Skeletal muscle tissue (tissue), 4 donors: ENCODE results near the gene STT3B. TPM values are rescaled to one million over a fixed set of nuclear protein-coding genes. Genes with fewer than 3 reads are reported as not detected.

ENCODE experiments used
- H3K27ac ChIP-seq: one replicate; pipeline ENCODE4 v1.7.0; 2013; ENCODE audit warnings: mild to moderate bottlenecking, low read depth, low read length, inconsistent platforms
- H3K27me3 ChIP-seq, 3 donors: one replicate each; pipeline ENCODE4 v1.7.0; 2013; ENCODE audit warnings: low read length in 3 of 3; ENCODE audit not compliant: control insufficient read depth in 3 of 3, insufficient read depth in 3 of 3
- H3K36me3 ChIP-seq, 3 donors: one replicate each; pipeline ENCODE4 v1.7.0; 2013; ENCODE audit warnings: low read length in 3 of 3; ENCODE audit not compliant: control insufficient read depth in 3 of 3, insufficient read depth in 3 of 3
- H3K4me1 ChIP-seq, 3 donors: one replicate each; pipeline ENCODE4 v1.7.0; 2013; ENCODE audit warnings: low read length in 3 of 3, mild to moderate bottlenecking in 3 of 3; ENCODE audit not compliant: control insufficient read depth in 3 of 3, insufficient read depth in 3 of 3
- H3K4me3 ChIP-seq, 3 donors: one replicate each; pipeline ENCODE4 v1.7.0; 2013; ENCODE audit warnings: low read length in 3 of 3
- H3K9ac ChIP-seq, 3 donors: one replicate each; pipeline ENCODE4 v1.7.0; 2013; ENCODE audit warnings: low read length in 3 of 3, mild to moderate bottlenecking in 3 of 3, moderate library complexity in 2 of 3, low read depth in 1 of 3
- H3K9me3 ChIP-seq, 3 donors: one replicate each; pipeline ENCODE4 v1.7.0; 2013; ENCODE audit warnings: low read length in 3 of 3; ENCODE audit not compliant: control insufficient read depth in 3 of 3
- total RNA-seq: library from RNA; depleted of rRNA; stranded (reverse); fragments of >200 nt; gene quantifications from one replicate; pipeline ENCODE4 v1.2.3, GENCODE V29; 2014
- donor health status: Osteomylitis.

Gene STT3B
- total RNA-seq, 1 donor from 2014 or later, result 148 TPM

DNA sequence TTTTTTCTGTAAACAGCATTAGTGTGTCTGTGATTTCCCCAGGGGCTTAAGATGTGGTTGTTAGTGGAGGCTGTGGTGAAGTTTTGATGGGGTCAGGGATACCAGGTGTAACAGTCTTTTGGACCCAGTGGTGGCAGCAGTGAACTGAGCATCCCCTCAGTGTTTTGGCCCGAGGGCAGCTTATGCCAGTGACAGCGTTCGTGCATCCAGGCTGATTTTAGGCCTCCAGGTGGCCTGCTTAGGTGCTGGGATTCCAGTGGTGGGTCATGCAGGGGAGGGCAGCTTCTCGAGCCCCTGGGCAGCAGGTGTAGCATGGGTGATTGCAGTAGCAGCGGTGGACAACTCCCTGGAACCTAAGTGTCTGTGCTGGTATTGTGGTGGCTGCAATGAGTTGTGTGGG is 29.2 kb downstream of the STT3B start:
- peaks cover 7 to 18% (median 18%) of the 10 kb centered on the region in 3 donors for H3K4me1 ChIP-seq
- H3K9me3 ChIP-seq, result no peaks in the 10 kb centered on the region
- no peak overlapping the region for H3K4me3 ChIP-seq
- H3K27ac ChIP-seq, result no peak overlapping the region
- H3K9ac ChIP-seq, result no peak overlapping the region
- H3K27me3 ChIP-seq, result no peaks in the 10 kb centered on the region
- no peaks in the 10 kb centered on the region for H3K36me3 ChIP-seq

DNA sequence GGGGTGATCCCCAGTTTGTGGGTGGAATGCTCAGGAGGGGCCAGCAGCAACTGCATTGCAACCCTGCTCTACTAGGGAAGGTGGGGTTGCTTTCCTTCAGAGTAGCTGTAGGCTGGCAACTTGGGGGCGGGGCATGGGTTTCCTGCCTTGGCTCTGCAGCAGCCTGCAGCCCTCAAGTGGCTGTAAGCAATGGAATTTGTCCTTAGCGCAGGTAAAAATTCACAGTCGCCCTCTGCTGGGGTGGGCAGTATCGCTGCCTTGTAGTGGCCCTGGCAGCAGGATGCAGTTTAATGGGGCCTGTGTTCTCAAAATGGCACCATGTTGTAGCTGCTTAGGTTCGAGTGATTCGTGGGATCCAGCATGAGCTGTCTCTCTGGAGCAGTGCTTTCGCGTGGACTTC is 29.8 kb downstream of the STT3B start:
- Histone ChIP-seq H3K27me3 (no peaks in the 10 kb centered on the region), H3K4me1 (peaks cover 7 to 21% (median 20%) of the 10 kb centered on the region in 3 donors), H3K4me3 (no peak overlapping the region), H3K9me3 (no peaks in the 10 kb centered on the region), H3K27ac (no peak overlapping the region), H3K9ac (no peak overlapping the region), H3K36me3 (no peaks in the 10 kb centered on the region)

DNA sequence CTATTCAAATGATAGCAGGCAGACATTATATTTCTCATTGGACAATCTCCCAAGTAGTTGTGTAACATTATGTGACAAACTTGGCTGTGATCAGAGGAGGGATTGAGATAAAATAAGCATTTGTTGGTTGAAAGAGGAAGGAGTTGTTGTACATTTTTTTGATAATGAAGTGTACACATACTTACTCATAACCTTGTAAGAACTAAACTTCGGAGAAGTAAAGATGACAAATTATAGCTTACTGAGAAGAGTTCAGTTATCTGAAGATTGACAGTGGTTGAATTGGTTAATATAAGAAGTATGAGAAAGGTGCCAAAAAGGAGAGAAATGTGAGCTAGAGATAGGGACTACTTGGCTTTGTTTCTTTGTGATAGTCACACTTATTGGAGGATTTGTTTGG is 32.6 kb downstream of the STT3B start:
- Histone ChIP-seq H3K9ac (no peak overlapping the region), H3K36me3 (no peaks in the 10 kb centered on the region), H3K9me3 (no peaks in the 10 kb centered on the region), H3K4me3 (no peak overlapping the region), H3K4me1 (peaks cover 7 to 24% (median 21%) of the 10 kb centered on the region in 3 donors), H3K27me3 (no peaks in the 10 kb centered on the region), H3K27ac (no peak overlapping the region)

DNA sequence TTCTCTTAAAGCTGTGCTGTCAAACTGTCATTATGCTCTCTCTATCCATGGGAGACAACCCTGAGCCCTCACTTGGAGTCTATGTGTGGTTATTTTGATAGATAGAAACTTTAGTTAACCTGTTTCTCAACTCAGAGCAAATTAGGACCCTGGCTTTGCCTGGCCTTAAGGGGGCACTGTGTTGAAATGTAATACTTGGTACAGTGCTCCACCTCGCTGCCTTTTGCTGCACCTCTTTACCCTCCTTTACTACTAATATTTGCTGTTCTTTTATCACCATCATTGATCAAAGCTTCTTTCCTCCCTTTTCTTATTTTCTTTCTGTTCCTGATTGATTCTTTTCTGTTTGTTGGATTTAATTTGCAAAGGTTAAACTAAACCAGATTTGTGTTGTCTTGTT is 34.3 kb downstream of the STT3B start:
- Histone ChIP-seq H3K4me3 (no peak overlapping the region), H3K4me1 (peaks cover 10 to 23% (median 20%) of the 10 kb centered on the region in 3 donors), H3K9me3 (no peaks in the 10 kb centered on the region), H3K27ac (no peak overlapping the region), H3K27me3 (no peaks in the 10 kb centered on the region), H3K36me3 (no peaks in the 10 kb centered on the region), H3K9ac (no peak overlapping the region)

DNA sequence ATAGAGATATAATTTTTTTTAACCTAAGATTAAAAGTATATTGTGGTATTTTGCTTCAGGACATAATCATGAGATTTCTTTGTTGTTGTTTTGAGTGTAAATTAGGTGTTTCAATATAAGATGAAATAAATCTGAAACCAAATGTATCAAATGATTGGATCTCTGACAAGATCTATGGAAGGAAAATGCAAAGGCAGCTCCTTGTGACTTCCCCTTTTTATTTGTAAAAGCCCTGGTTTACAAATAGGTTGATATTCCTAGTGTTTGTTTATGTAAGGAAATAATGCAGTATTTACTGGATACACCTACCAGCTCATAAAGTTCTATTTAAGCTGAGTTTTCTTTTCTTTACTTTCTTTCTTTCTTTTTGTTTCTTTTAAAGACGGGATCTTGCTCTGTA is 35.9 kb downstream of the STT3B start:
- Histone ChIP-seq H3K4me3 (no peak overlapping the region), H3K27me3 (no peaks in the 10 kb centered on the region), H3K27ac (no peak overlapping the region), H3K36me3 (no peaks in the 10 kb centered on the region), H3K9me3 (no peaks in the 10 kb centered on the region), H3K4me1 (peaks cover 7 to 21% (median 18%) of the 10 kb centered on the region in 3 donors), H3K9ac (no peak overlapping the region)

DNA sequence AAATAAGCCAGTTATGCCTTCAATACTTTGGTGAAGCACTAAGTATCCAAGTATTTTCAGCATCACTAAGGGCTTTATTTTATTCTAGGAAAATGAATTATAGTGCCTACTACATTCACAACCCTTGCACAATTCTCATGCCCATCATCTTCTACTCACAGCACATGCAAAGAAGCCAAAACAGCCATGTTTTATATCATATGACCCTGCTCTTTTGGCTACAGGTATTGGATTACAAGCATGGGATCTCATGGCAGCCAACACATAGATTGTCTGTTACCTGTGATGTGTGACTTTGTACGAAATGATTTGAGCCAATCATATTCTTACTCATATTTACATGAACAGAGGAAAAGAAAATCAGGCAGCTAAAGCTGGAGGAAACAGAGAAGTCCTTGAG is 38.6 kb downstream of the STT3B start:
- no peaks in the 10 kb centered on the region for H3K27me3 ChIP-seq
- H3K4me1 ChIP-seq, result peaks cover 7 to 18% (median 16%) of the 10 kb centered on the region in 3 donors
- no peak overlapping the region for H3K27ac ChIP-seq
- H3K9me3 ChIP-seq, result no peaks in the 10 kb centered on the region
- H3K9ac ChIP-seq, result no peak overlapping the region
- no peaks in the 10 kb centered on the region for H3K36me3 ChIP-seq
- no peak overlapping the region for H3K4me3 ChIP-seq

DNA sequence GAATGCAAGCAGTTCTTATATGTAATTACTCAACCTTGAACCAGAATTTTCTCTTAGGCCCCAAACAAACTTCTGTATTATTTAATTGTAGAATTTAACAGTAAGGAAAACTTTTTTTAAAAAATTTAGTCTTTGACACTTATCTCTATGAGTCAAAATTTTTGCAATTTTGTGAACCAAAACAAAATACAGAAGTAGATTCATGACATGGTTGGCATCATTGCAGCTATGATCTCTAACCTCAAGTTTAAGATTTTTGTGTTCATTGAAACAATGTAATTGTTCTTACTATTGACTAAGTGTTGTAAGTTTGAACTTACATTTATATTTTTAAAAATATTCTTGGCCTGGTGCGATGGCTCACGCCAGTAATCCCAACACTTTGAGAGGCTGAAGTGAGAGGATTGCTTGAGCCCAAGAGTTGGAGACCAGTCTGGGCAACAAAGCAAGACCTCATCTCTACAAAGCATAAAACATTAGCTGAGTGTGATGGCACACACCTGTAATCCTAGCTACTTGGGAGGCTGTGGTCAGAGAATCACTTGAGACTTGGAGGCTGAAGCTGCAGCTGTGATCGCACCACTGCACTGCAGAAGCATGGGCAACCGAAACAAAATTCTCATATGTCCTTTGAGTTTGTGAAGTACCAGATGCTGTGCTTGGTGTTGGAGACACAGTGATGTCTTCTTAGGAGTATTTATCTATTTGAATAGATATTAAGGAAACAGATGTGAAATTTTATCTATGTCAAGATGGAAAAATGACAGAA is 39.7 kb downstream of the STT3B start:
- Histone ChIP-seq H3K36me3 (no peaks in the 10 kb centered on the region), H3K9me3 (no peaks in the 10 kb centered on the region), H3K4me1 (peaks cover 7 to 10% (median 9%) of the 10 kb centered on the region in 3 donors), H3K4me3 (no peak overlapping the region), H3K27me3 (no peaks in the 10 kb centered on the region), H3K9ac (no peak overlapping the region), H3K27ac (no peak overlapping the region)

DNA sequence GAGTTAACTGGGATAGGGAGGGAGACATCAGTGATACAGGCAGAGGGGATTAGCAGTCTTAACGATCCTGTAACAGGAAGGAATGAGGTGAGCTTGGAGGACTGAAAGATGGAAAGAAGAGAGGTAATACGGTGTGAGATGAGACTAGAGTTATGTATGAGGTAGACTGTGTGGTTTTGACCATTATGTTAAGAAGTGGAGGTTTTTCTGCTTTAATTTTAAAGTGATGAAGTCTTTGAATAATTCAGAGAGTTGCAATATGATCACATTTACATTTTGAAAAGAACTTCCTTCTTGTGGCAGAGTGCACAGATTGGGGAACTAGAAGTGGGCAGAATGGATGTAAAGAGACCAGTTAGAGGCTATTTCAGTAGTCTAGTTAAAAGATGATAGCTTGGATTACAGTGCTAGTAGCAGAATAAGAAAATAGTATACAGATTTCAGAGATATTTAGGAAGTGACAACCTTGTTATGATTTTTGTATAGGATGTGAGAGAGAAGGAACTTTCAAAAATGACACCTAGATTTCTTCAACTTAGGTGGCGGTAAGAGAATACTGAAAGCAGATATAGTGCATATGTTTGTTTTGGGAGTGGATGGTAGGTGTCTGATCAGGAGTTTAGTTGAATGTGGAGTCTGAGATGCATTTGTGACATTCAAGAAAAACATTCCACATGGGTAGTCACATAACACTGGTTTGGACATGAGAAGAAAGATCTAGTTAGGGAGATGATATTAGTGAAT is 40.5 kb downstream of the STT3B start:
- no peak overlapping the region for H3K9ac ChIP-seq
- H3K4me1 ChIP-seq, result peaks cover 7 to 10% (median 9%) of the 10 kb centered on the region in 3 donors
- no peaks in the 10 kb centered on the region for H3K27me3 ChIP-seq
- H3K4me3 ChIP-seq, result peak overlapping the region in 1 of 3 donors; percentile 3
- no peaks in the 10 kb centered on the region for H3K9me3 ChIP-seq
- H3K27ac ChIP-seq, result no peak overlapping the region
- no peaks in the 10 kb centered on the region for H3K36me3 ChIP-seq

DNA sequence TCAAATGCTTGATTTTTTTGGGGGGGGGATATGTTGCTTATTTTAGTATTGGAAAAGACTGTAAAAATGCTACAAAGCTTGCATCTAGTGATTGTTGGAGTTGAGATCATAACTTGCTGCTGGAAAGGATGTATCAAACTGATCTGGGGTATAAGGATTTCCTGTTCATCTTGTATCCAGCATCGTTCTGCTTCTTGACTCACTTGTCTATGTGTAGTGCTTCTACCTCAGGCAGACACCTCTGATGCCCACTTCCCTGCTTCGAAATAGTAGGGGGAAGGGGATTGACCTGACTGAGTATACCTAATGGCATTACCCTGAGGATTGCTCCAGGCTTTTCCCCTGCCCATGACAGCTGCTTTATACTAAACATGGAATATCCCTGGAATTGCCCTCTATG is 42.7 kb downstream of the STT3B start:
- Histone ChIP-seq H3K4me1 (peaks cover 7 to 17% (median 10%) of the 10 kb centered on the region in 3 donors), H3K27ac (no peak overlapping the region), H3K36me3 (no peaks in the 10 kb centered on the region), H3K27me3 (no peaks in the 10 kb centered on the region), H3K4me3 (no peak overlapping the region), H3K9me3 (no peaks in the 10 kb centered on the region), H3K9ac (no peak overlapping the region)

DNA sequence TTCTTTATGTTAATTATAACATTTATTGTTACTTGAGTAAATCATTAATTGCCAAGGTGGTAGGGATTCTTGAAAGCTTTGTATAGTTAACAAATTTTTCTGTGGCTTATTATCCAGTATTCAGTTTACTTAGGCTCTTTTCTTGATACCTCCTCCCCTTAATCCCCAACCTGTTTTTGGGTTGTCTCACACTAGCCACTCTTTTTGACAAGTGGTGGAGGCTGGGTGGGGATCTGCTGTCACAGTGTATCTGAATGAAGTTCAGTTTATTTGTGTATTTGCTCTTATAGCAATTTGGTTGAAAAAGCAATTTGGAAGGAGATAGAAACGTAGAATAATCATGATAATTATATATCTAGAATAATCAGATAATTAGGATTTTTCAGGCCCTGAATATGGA is 43.8 kb downstream of the STT3B start:
- Histone ChIP-seq H3K4me3 (no peak overlapping the region), H3K36me3 (no peaks in the 10 kb centered on the region), H3K27ac (no peak overlapping the region), H3K9me3 (no peaks in the 10 kb centered on the region), H3K4me1 (peaks cover 5 to 17% (median 5%) of the 10 kb centered on the region in 3 donors), H3K9ac (no peak overlapping the region), H3K27me3 (no peaks in the 10 kb centered on the region)
